Measurements from ENCODE around the gene PRKD3. TPM values are rescaled to one million over a fixed set of nuclear protein-coding genes. Genes with fewer than 3 reads are reported as not detected.

PRKD3 gene
- total RNA-seq, 2 experiments from 2014 or later: 22.5 to 24.7 TPM

DNA sequence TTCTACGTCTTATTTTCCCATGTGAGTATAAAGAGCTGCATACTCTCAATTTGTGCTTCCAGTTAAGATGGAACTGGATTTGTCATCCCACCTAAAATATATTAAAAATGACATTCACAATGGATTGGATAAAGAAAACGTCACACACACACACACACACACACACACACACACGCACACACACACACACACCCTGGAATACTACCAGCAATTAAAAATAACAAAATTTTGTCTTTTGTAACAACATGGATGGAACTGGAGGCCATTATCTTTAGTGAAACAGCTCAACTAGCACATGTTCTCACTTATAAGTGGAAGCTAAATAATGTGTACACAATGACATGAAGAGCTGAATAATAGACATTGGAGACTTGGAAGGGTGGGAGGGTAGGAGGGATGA, 16.0 kb upstream of the PRKD3 start:
- no peaks in the 10 kb centered on the region for H3K9me3 Mint-ChIP-seq
- H3K4me3 Mint-ChIP-seq: no peak overlapping the region
- peaks cover 22% of the 10 kb centered on the region for H3K4me1 Mint-ChIP-seq (ENCODE audit: low read depth)
- ChIA-PET CTCF (no interaction called here), POLR2A (no interaction called here)
- no peak overlapping the region for H3K27ac Mint-ChIP-seq
- no peaks in the 10 kb centered on the region for H3K36me3 Mint-ChIP-seq
- intact Hi-C loops (cut with micrococcal nuclease): no loop called here
- H3K27me3 Mint-ChIP-seq: peaks cover 14% of the 10 kb centered on the region
- no peak for DNase-seq

DNA sequence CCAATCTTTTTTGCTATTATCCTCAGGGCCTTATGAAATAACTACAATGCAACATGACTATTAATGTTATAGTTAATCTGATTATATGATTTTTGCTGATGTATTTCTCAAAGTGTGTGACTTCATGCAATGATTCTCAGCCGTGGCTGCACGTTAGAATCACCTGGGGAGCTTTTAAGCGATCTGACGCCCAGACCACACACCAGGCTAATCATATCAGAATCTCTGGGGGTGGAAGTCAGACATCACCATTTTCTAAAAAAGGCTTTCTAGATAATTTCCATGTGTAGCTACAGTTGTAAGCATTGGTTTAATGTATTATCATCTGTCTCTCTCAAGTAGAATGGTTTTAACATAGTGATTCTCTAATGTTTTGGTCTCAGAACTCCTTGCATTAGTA, 14.3 kb upstream of the PRKD3 start:
- POLR2A ChIA-PET: no interaction called here
- peaks cover 9% of the 10 kb centered on the region for H3K27me3 Mint-ChIP-seq
- DNase-seq: no peak
- no peaks in the 10 kb centered on the region for H3K36me3 Mint-ChIP-seq
- no peak overlapping the region for H3K4me3 Mint-ChIP-seq
- no peaks in the 10 kb centered on the region for H3K9me3 Mint-ChIP-seq
- no peak overlapping the region for H3K27ac Mint-ChIP-seq
- CTCF ChIA-PET: no interaction called here
- intact Hi-C loops (cut with micrococcal nuclease): no loop called here
- H3K4me1 Mint-ChIP-seq (ENCODE audit: low read depth): peaks cover 10% of the 10 kb centered on the region

DNA sequence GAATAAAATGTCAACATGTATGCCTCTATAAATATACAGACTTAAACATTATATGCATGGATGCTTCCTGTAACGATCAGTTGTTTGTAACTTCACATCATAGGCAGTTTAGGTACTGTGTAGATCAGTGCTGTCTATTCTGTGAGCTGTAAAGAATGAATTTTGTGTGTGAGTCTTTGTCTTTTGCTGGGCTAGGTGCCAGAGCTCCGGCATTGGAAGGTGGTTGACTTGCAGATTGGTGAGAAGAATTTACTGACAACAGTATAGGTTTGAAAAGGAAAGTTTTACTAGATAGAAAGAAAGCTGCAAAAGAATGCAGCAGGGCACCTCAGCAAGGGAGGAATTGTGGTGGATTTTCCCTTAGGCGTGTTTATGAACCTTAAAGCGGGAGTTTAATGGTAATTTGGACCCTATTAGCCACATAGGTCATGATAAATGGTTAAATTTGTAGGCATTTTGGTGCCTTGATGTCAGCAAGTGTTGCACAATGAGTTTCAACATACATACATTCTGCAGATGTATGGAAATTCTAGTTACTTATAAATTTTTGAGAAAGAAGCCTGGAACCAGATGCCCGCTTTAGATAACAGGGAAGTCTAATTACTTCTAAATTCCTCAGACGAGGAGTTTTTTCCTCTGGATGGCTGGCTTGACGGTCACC, 13.1 kb upstream of the PRKD3 start:
- H3K27ac Mint-ChIP-seq: no peak overlapping the region
- H3K9me3 Mint-ChIP-seq: no peaks in the 10 kb centered on the region
- no peaks in the 10 kb centered on the region for H3K36me3 Mint-ChIP-seq
- no peak overlapping the region for H3K4me3 Mint-ChIP-seq
- CTCF ChIA-PET: no interaction called here
- H3K27me3 Mint-ChIP-seq: peaks cover 4% of the 10 kb centered on the region
- no peak for DNase-seq
- intact Hi-C loops (cut with micrococcal nuclease): no loop called here
- POLR2A ChIA-PET: no interaction called here
- peaks cover 7% of the 10 kb centered on the region for H3K4me1 Mint-ChIP-seq (ENCODE audit: low read depth)

DNA sequence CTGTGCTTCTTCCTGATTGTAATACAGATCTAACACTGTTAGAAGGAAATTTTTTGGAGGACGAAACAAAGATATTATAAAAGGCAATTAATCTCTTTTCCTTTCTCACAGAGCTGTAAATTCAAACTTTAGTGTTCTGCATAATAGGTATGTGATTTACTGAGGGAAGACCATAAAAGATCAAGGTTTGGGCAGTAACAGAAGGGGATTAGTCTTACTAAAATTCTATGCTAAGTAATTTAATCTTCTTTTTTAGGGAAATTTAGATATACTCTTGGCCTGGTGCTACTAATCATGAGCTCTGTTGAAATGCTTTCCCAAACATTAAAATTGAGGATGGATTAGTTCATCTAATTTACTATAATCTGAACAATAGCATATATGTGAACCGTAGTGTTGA, 11.0 kb upstream of the PRKD3 start:
- ChIA-PET POLR2A (no interaction called here), CTCF (no interaction called here)
- H3K4me1 Mint-ChIP-seq (ENCODE audit: low read depth): peaks cover 4% of the 10 kb centered on the region
- intact Hi-C loops (cut with micrococcal nuclease): no loop called here
- no peak for DNase-seq
- H3K36me3 Mint-ChIP-seq: no peaks in the 10 kb centered on the region
- H3K4me3 Mint-ChIP-seq: no peak overlapping the region
- H3K27ac Mint-ChIP-seq: no peak overlapping the region
- H3K9me3 Mint-ChIP-seq: no peaks in the 10 kb centered on the region
- H3K27me3 Mint-ChIP-seq: peaks cover 2% of the 10 kb centered on the region

GRCh38 chr2:37333256-37333655, 8.6 kb upstream of the PRKD3 start:
- H3K4me3 Mint-ChIP-seq: no peak overlapping the region
- ChIA-PET POLR2A (no interaction called here), CTCF (no interaction called here)
- H3K27ac Mint-ChIP-seq: no peak overlapping the region
- peaks cover 2% of the 10 kb centered on the region for H3K27me3 Mint-ChIP-seq
- intact Hi-C loops (cut with micrococcal nuclease): no loop called here
- H3K4me1 Mint-ChIP-seq (ENCODE audit: low read depth): no peaks in the 10 kb centered on the region
- H3K9me3 Mint-ChIP-seq: no peaks in the 10 kb centered on the region
- no peak for DNase-seq
- no peaks in the 10 kb centered on the region for H3K36me3 Mint-ChIP-seq

DNA sequence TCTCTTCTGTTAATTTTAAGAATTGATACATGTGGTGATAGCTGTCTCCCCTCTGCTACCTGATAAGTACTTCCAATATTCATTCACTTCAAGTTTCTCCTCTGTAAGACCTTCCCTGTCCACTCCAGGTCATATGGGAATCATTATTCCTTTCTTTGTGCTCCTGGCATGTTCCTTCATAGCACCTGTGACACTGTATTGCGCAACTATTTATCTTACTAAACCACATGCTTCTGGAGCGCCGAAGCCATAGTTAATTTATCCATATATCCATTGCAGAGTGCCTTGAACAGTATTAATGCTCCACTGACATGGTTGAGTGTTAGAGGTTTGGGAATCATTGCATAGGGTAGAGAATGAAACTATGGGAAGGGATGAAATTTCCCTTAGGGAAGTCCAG, 7.9 kb upstream of the PRKD3 start:
- ChIA-PET POLR2A (no interaction called here), CTCF (no interaction called here)
- DNase-seq: no peak
- intact Hi-C loops (cut with micrococcal nuclease): no loop called here
- H3K4me1 Mint-ChIP-seq (ENCODE audit: low read depth): no peaks in the 10 kb centered on the region
- peaks cover 3% of the 10 kb centered on the region for H3K27me3 Mint-ChIP-seq
- no peak overlapping the region for H3K27ac Mint-ChIP-seq
- H3K36me3 Mint-ChIP-seq: no peaks in the 10 kb centered on the region
- no peaks in the 10 kb centered on the region for H3K9me3 Mint-ChIP-seq
- no peak overlapping the region for H3K4me3 Mint-ChIP-seq

DNA sequence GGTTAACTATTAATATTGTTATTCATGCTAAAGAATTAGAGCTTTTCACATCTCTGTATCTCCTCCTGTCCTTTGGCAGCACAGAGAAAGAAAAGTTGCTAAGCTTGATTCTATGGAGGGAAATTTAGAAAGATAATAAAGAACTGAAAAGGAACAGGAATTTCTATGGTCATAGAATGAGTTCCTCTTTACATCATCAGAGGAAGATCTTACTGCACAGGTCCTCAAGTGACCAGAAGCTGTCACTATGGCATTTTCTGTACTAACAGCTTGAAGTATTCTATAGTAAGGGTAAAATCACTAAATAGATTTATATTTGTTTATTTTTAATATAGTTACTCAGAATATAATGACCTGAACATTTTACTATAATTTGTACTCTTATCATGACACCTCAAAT, 6.0 kb upstream of the PRKD3 start:
- H3K9me3 Mint-ChIP-seq: no peaks in the 10 kb centered on the region
- POLR2A ChIA-PET: no interaction called here
- H3K27me3 Mint-ChIP-seq: peaks cover 13% of the 10 kb centered on the region
- no peaks in the 10 kb centered on the region for H3K36me3 Mint-ChIP-seq
- DNase-seq: no peak
- intact Hi-C loops (cut with micrococcal nuclease): no loop called here
- no peak overlapping the region for H3K27ac Mint-ChIP-seq
- H3K4me1 Mint-ChIP-seq (ENCODE audit: low read depth): peaks cover 4% of the 10 kb centered on the region
- H3K4me3 Mint-ChIP-seq: no peak overlapping the region
- CTCF ChIA-PET: no interaction called here

- H3K4me3 Mint-ChIP-seq: no peak overlapping the region
- ChIA-PET CTCF (no interaction called here), POLR2A (no interaction called here)
- H3K27ac Mint-ChIP-seq: no peak overlapping the region
- intact Hi-C loops (cut with micrococcal nuclease): no loop called here
- H3K27me3 Mint-ChIP-seq: peaks cover 17% of the 10 kb centered on the region
- peaks cover 5% of the 10 kb centered on the region for H3K36me3 Mint-ChIP-seq
- no peak for DNase-seq
- peaks cover 25% of the 10 kb centered on the region for H3K4me1 Mint-ChIP-seq (ENCODE audit: low read depth)
- H3K9me3 Mint-ChIP-seq: no peaks in the 10 kb centered on the region
Observed at GRCh38 chr2:37326866-37327634, 2.4 kb upstream of the PRKD3 start.

GRCh38 chr2:37326285-37326684, 1.7 kb upstream of the PRKD3 start:
- peaks cover 16% of the 10 kb centered on the region for H3K27me3 Mint-ChIP-seq
- POLR2A ChIA-PET: no interaction called here

GRCh38 chr2:37325625-37326071, 1.0 kb upstream of the PRKD3 start:
- intact Hi-C loops (cut with micrococcal nuclease): loop anchor here (1.0 to 2.0 kb wide), 3 partner anchors 19 to 65 kb away; partner anchors contain the start of gene QPCT
- Mint-ChIP-seq H3K4me3 (peak overlapping the region; percentile 77), H3K36me3 (peaks cover 7% of the 10 kb centered on the region), H3K4me1 (ENCODE audit: low read depth) (peaks cover 36% of the 10 kb centered on the region), H3K27me3 (peaks cover 16% of the 10 kb centered on the region), H3K9me3 (no peaks in the 10 kb centered on the region), H3K27ac (peak overlapping the region; percentile 28)
- ChIA-PET POLR2A (no interaction called here), CTCF (interaction anchor here (1.7 kb wide), 1 partner anchor 552 kb away, joined by 7 read pairs; no protein-coding TSS in a partner anchor)
- DNase-seq: no peak

More at GRCh38 chr2:37326285-37326684, 1.7 kb upstream of the PRKD3 start:
- intact Hi-C loops (cut with micrococcal nuclease): no loop called here
- CTCF ChIA-PET: no interaction called here
- Mint-ChIP-seq H3K36me3 (peaks cover 7% of the 10 kb centered on the region), H3K27ac (no peak overlapping the region), H3K4me1 (ENCODE audit: low read depth) (peaks cover 33% of the 10 kb centered on the region), H3K4me3 (peak overlapping the region; percentile 40), H3K9me3 (no peaks in the 10 kb centered on the region)
- no peak for DNase-seq

DNA sequence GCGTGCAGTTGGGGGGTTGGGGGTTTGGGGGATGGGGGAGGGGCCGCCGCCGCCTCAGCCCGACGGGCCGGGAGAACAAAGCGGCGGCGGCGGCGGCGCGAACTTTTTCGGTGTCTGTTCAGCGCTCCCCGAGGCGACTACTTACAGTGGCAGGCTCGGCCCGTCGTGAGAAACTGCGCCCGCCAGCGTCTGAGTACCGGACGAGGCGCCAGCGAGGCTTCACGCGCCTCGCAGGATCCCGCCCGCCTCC, 172 bp downstream of the PRKD3 start:
- H3K27ac Mint-ChIP-seq: no peak overlapping the region
- intact Hi-C loops (cut with micrococcal nuclease): loop anchor here (2.0 to 5.0 kb wide), 2 partner anchors 20 to 167 kb away; partner anchors contain the start of genes EIF2AK2 and QPCT
- ChIA-PET POLR2A (interaction anchor here (0.7 to 3.1 kb wide), 5 partner anchors 53 to 341 kb away, joined by 3 to 9 read pairs (median 5); partner anchors contain the start of genes CEBPZ and NDUFAF7), CTCF (interaction anchor here (1.7 to 2.5 kb wide), 2 partner anchors 52 to 553 kb away, joined by 7 to 9 read pairs; no protein-coding TSS in a partner anchor)
- peaks cover 16% of the 10 kb centered on the region for H3K27me3 Mint-ChIP-seq
- no peaks in the 10 kb centered on the region for H3K9me3 Mint-ChIP-seq
- peaks cover 7% of the 10 kb centered on the region for H3K36me3 Mint-ChIP-seq
- H3K4me3 Mint-ChIP-seq: peak overlapping the region; percentile 94
- peaks cover 38% of the 10 kb centered on the region for H3K4me1 Mint-ChIP-seq (ENCODE audit: low read depth)
- no peak for DNase-seq

GRCh38 chr2:37323781-37324535, 675 bp downstream of the PRKD3 start:
- H3K4me1 Mint-ChIP-seq (ENCODE audit: low read depth): peaks cover 39% of the 10 kb centered on the region
- CTCF ChIA-PET: interaction anchor here (1.5 to 2.5 kb wide), 3 partner anchors 53 to 554 kb away, joined by 5 to 9 read pairs (median 7); no protein-coding TSS in a partner anchor
- peak overlapping the region; percentile 89 for H3K27ac Mint-ChIP-seq
- DNase-seq: peak; percentile 54
- POLR2A ChIA-PET: interaction anchor here (0.7 to 3.1 kb wide), 7 partner anchors 43 to 340 kb away, joined by 3 to 9 read pairs (median 4); partner anchors contain the start of genes CEBPZ and NDUFAF7
- H3K4me3 Mint-ChIP-seq: peak overlapping the region; percentile 94
- intact Hi-C loops (cut with micrococcal nuclease): loop anchor here (1.0 to 5.0 kb wide), 4 partner anchors 9 to 167 kb away; partner anchors contain the start of genes CEBPZ, EIF2AK2, NDUFAF7 and QPCT
- H3K9me3 Mint-ChIP-seq: no peaks in the 10 kb centered on the region
- peaks cover 7% of the 10 kb centered on the region for H3K36me3 Mint-ChIP-seq
- H3K27me3 Mint-ChIP-seq: peaks cover 16% of the 10 kb centered on the region
